GM12878 (cell line): Measurements from ENCODE around the gene SCNN1G.

Source experiments
- EP300 ChIP-seq, 2 experiments: fragments of 150-350 bp in 1 of 2; IDR thresholded peaks; 2 replicates each; pipeline ENCODE4 v1.6.1; 2011 to 2012; ENCODE audit warnings: low read depth in 2 of 2, low read length in 2 of 2, borderline replicate concordance in 1 of 2, improper control_type of control experiment in 1 of 2, inconsistent platforms in 1 of 2; ENCODE audit not compliant: control insufficient read depth in 1 of 2
- NFIC ChIP-seq: IDR thresholded peaks from 2 replicates; pipeline ENCODE4 v1.6.1; 2012; ENCODE audit warnings: low read depth, mild to moderate bottlenecking, inconsistent platforms, low read length, moderate library complexity
- NFYB ChIP-seq: IDR thresholded peaks from 2 replicates; pipeline ENCODE4 v1.6.1; 2011; ENCODE audit warnings: low read depth, mild to moderate bottlenecking, low read length, improper control_type of control experiment, moderate library complexity; ENCODE audit not compliant: insufficient read depth
- POLR2AphosphoS5 ChIP-seq: IDR thresholded peaks from 2 replicates; pipeline ENCODE4 v1.6.1; 2011; ENCODE audit warnings: mild to moderate bottlenecking, low read length, inconsistent platforms
- TF ChIP-seq, protein P1 (sequence below), 3 experiments: IDR thresholded peaks in 2 of 3; conservative IDR thresholded peaks in 1 of 3; 2 replicates each; pipeline ENCODE4 v1.5.1; 2011; ENCODE audit warnings: low read depth in 3 of 3, low read length in 3 of 3, mild to moderate bottlenecking in 3 of 3, control low read depth in 2 of 3, moderate library complexity in 2 of 3, inconsistent platforms in 1 of 3, mixed read lengths in 1 of 3; ENCODE audit not compliant: control insufficient read depth in 2 of 3, insufficient read depth in 1 of 3; ENCODE audit errors: extremely low read depth in 1 of 3
- TF ChIP-seq, protein P2 (sequence below): IDR thresholded peaks from 2 replicates; pipeline ENCODE4 v1.6.1; 2011; ENCODE audit warnings: low read depth, low read length, improper control_type of control experiment, borderline replicate concordance

DNA sequence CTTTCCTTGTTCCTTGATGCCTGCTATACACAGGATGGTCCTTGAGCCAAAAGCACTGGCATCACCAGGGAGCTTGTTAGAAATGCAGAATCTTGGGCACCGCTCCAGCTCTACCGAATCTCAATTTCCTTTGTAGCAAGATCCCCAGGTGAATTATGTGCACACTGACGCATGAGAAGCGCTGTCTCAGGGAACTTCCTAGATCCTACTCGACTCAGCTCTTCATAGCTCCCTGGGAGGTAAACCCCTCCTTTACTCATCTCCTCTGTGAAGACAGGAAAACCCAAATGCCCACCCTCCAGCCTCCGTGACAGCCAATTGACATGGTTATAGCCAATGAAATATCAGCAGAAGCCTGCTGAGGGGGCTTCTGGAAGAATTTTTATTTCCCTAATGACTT lies 37.4 kb upstream of the SCNN1G start:
- no peak for TF ChIP-seq NFIC
- TF ChIP-seq EP300 (IDR thresholded peaks at IDR 0.05; ENCODE audit: borderline replicate concordance in 1 of 2, control insufficient read depth in 1 of 2, low read depth in 2 of 2, low read length in 2 of 2) = no peak
- TF ChIP-seq POLR2AphosphoS5 = no peak
- TF ChIP-seq, protein P1, sequence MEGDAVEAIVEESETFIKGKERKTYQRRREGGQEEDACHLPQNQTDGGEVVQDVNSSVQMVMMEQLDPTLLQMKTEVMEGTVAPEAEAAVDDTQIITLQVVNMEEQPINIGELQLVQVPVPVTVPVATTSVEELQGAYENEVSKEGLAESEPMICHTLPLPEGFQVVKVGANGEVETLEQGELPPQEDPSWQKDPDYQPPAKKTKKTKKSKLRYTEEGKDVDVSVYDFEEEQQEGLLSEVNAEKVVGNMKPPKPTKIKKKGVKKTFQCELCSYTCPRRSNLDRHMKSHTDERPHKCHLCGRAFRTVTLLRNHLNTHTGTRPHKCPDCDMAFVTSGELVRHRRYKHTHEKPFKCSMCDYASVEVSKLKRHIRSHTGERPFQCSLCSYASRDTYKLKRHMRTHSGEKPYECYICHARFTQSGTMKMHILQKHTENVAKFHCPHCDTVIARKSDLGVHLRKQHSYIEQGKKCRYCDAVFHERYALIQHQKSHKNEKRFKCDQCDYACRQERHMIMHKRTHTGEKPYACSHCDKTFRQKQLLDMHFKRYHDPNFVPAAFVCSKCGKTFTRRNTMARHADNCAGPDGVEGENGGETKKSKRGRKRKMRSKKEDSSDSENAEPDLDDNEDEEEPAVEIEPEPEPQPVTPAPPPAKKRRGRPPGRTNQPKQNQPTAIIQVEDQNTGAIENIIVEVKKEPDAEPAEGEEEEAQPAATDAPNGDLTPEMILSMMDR (IDR thresholded peaks at IDR 0.05 in 2 of 3, conservative IDR thresholded peaks at IDR 0.05 in 1 of 3; ENCODE audit: control insufficient read depth in 2 of 3, extremely low read depth in 1 of 3, insufficient read depth in 1 of 3, low read depth in 3 of 3, low read length in 3 of 3) = no peak
- TF ChIP-seq NFYB = no peak
- TF ChIP-seq, protein P2, sequence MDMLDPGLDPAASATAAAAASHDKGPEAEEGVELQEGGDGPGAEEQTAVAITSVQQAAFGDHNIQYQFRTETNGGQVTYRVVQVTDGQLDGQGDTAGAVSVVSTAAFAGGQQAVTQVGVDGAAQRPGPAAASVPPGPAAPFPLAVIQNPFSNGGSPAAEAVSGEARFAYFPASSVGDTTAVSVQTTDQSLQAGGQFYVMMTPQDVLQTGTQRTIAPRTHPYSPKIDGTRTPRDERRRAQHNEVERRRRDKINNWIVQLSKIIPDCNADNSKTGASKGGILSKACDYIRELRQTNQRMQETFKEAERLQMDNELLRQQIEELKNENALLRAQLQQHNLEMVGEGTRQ = no peak
